Tibial nerve (tissue), 4 donors: Measurements from ENCODE around the gene CPA1. TPM values are rescaled to one million over a fixed set of nuclear protein-coding genes. Genes with fewer than 3 reads are reported as not detected.
A peak's percentile ranks its signal among the peaks of the same experiment; 100 is the strongest.

Experiments
- DNase-seq, 2 donors: peaks; one replicate each; pipeline ENCODE4 v3.0.0-alpha.2; 2019; ENCODE audit warnings: low spot score in 2 of 2
- H3K27ac ChIP-seq, 4 donors: fragments of 200-600 bp; sonication (generic) in 3 of 4; one replicate each; pipeline ENCODE4 v1.5.1; 2017 to 2019; ENCODE audit warnings: mild to moderate bottlenecking in 1 of 4
- H3K27me3 ChIP-seq, 2 donors: fragments of 200-600 bp; sonication (generic) in 1 of 2; one replicate each; pipeline versions ENCODE4 v1.5.1 to v1.6.0; 2017 to 2019
- H3K36me3 ChIP-seq, 3 donors: fragments of 200-600 bp; sonication (generic); one replicate each; pipeline ENCODE4 v1.5.1; 2018 to 2019
- H3K4me1 ChIP-seq, 4 donors: fragments of 200-600 bp; sonication (generic) in 3 of 4; one replicate each; pipeline ENCODE4 v1.5.1; 2017 to 2019
- H3K4me3 ChIP-seq, 4 donors: fragments of 200-600 bp; sonication (generic) in 3 of 4; one replicate each; pipeline ENCODE4 v1.5.1; 2017 to 2019; ENCODE audit warnings: mild to moderate bottlenecking in 1 of 4, moderate library complexity in 1 of 4
- H3K9me3 ChIP-seq, 4 donors: fragments of 200-600 bp; sonication (generic) in 3 of 4; one replicate each; pipeline ENCODE4 v1.5.1; 2017 to 2019
- CTCF ChIP-seq, 5 experiments: fragments of 200-600 bp in 3 of 5; fragments of 450-650 bp in 2 of 5; sonication (generic) in 3 of 5; IDR thresholded peaks; one replicate each; pipeline ENCODE4 v1.5.1; 2016 to 2019; ENCODE audit warnings: antibody characterized with exemption in 5 of 5, mild to moderate bottlenecking in 3 of 5, moderate library complexity in 2 of 5
- EP300 ChIP-seq, 2 donors: sonication (generic); formaldehyde crosslinking; IDR thresholded peaks; one replicate each; pipeline ENCODE4 v1.6.1; 2017; ENCODE audit warnings: antibody characterized with exemption in 2 of 2, mild to moderate bottlenecking in 1 of 2
- POLR2A ChIP-seq, 2 donors: fragments of 450-650 bp; IDR thresholded peaks; one replicate each; pipeline ENCODE4 v1.6.1; 2017; ENCODE audit warnings: antibody characterized with exemption in 2 of 2, mild to moderate bottlenecking in 2 of 2, moderate library complexity in 2 of 2
- WGBS, 2 donors: methylation state at CpG; one replicate each; pipeline ENCODE4 v1.1.5; 2018; 5-methylcytosine and 5-hydroxymethylcytosine counted together
- total RNA-seq, 4 donors: library from RNA; depleted of rRNA; stranded (reverse); fragments of >200 nt; gene quantifications; one replicate each; pipeline ENCODE4 v1.1.0, GENCODE V29; 2016

The CPA1 gene
- total RNA-seq, 4 donors from 2014 or later, result 2.9 to 37.8 (median 6.3) TPM

GRCh38 chr7:130379532-130379920 lies 768 bp upstream of the CPA1 start:
- peaks cover 0 to 14% (median 0%) of the 10 kb centered on the region in 4 donors for H3K9me3 ChIP-seq
- no peaks in the 10 kb centered on the region for H3K36me3 ChIP-seq
- H3K27ac ChIP-seq, result peak overlapping the region in 1 of 4 donors; percentile 50
- no peak overlapping the region for H3K4me3 ChIP-seq
- peaks cover 0 to 17% (median 3%) of the 10 kb centered on the region in 4 donors for H3K4me1 ChIP-seq
- TF ChIP-seq POLR2A (IDR thresholded peaks at IDR 0.05) (no peak), CTCF (IDR thresholded peaks at IDR 0.05) (no peak), EP300 (IDR thresholded peaks at IDR 0.05) (no peak)
- WGBS, 2 donors, result 60 to 68% methylated on average over 9 to 10 of the region's 10 CpGs
- DNase-seq, result no peak
- no peaks in the 10 kb centered on the region for H3K27me3 ChIP-seq

GRCh38 chr7:130380861-130381455 lies 664 bp downstream of the CPA1 start:
- 79 to 90% methylated on average over 7 of the region's 7 CpGs for WGBS, 2 donors
- TF ChIP-seq EP300 (IDR thresholded peaks at IDR 0.05) (no peak), POLR2A (IDR thresholded peaks at IDR 0.05) (no peak), CTCF (IDR thresholded peaks at IDR 0.05) (no peak)
- H3K27me3 ChIP-seq, result no peaks in the 10 kb centered on the region
- H3K9me3 ChIP-seq, result peaks cover 0 to 12% (median 0%) of the 10 kb centered on the region in 4 donors
- peak overlapping the region in 1 of 4 donors; percentile 20 for H3K27ac ChIP-seq
- no peak for DNase-seq
- H3K36me3 ChIP-seq, result no peaks in the 10 kb centered on the region
- H3K4me1 ChIP-seq, result peaks cover 0 to 17% (median 3%) of the 10 kb centered on the region in 4 donors
- no peak overlapping the region for H3K4me3 ChIP-seq

- DNase-seq, result no peak
- Histone ChIP-seq H3K27me3 (no peaks in the 10 kb centered on the region), H3K27ac (no peak overlapping the region), H3K4me1 (peaks cover 0 to 18% (median 3%) of the 10 kb centered on the region in 4 donors), H3K4me3 (no peak overlapping the region), H3K9me3 (peaks cover 0 to 4% (median 0%) of the 10 kb centered on the region in 4 donors), H3K36me3 (no peaks in the 10 kb centered on the region)
- 90 to 91% methylated on average over 37 to 41 of the region's 41 CpGs for WGBS, 2 donors
- TF ChIP-seq POLR2A (IDR thresholded peaks at IDR 0.05) (no peak), EP300 (IDR thresholded peaks at IDR 0.05) (no peak), CTCF (IDR thresholded peaks at IDR 0.05) (no peak)
These were observed 1.4 kb downstream of the CPA1 start for GRCh38 chr7:130381468-130382312.

GRCh38 chr7:130383187-130383980 lies 3.1 kb downstream of the CPA1 start:
- Histone ChIP-seq H3K4me3 (no peak overlapping the region), H3K9me3 (no peaks in the 10 kb centered on the region), H3K4me1 (peaks cover 0 to 35% (median 3%) of the 10 kb centered on the region in 4 donors), H3K27me3 (no peaks in the 10 kb centered on the region), H3K27ac (no peak overlapping the region), H3K36me3 (no peaks in the 10 kb centered on the region)
- no peak for DNase-seq
- TF ChIP-seq POLR2A (IDR thresholded peaks at IDR 0.05), result no peak
- no peak for TF ChIP-seq CTCF (IDR thresholded peaks at IDR 0.05)
- TF ChIP-seq EP300 (IDR thresholded peaks at IDR 0.05), result no peak
- 88 to 98% methylated on average over 15 to 17 of the region's 18 CpGs for WGBS, 2 donors
